ENCODE measurements around the gene CRYBG1. TPM values are rescaled to one million over a fixed set of nuclear protein-coding genes. Genes with fewer than 3 reads are reported as not detected.

The CRYBG1 gene
- total RNA-seq, 1 experiment from 2014 or later, result 5.7 TPM

GRCh38 chr6:106540432-106540831 lies 179.9 kb downstream of the CRYBG1 start:
- H3K4me2 ChIP-seq (ENCODE audit: insufficient read depth, insufficient read length, low read length), result no peak overlapping the region

More at GRCh38 chr6:106540432-106540831, 179.9 kb downstream of the CRYBG1 start:
- no peak overlapping the region for H3K56ac ChIP-seq (ENCODE audit: insufficient read length, low read depth, low read length)
- no peak overlapping the region for H2BK20ac ChIP-seq (ENCODE audit: low read depth, low read length, poor library complexity, severe bottlenecking)
- no peaks in the 10 kb centered on the region for H3K27me3 Mint-ChIP-seq (ENCODE audit: low read depth)
- no peak overlapping the region for H3K23ac ChIP-seq (ENCODE audit: insufficient read length, low read depth, low read length)
- no peak for DNase-seq
- H3K9ac ChIP-seq (ENCODE audit: extremely low read depth, insufficient read length, low read length), result no peak overlapping the region
- no peaks in the 10 kb centered on the region for H3K79me2 ChIP-seq (ENCODE audit: insufficient read depth, low read length)
- H2BK12ac ChIP-seq (ENCODE audit: insufficient read length, low read depth, low read length), result no peak overlapping the region
- H3K27ac Mint-ChIP-seq, result no peak overlapping the region
- no peak overlapping the region for H3K27ac ChIP-seq (ENCODE audit: insufficient read length, low read depth, low read length)
- no peaks in the 10 kb centered on the region for H3K27me3 ChIP-seq (ENCODE audit: insufficient read depth, low read length)
- H2AK5ac ChIP-seq (ENCODE audit: insufficient read length, low read length), result no peak overlapping the region
- H3K79me1 ChIP-seq (ENCODE audit: insufficient read depth, low read depth, low read length, poor library complexity, severe bottlenecking), result no peaks in the 10 kb centered on the region
- H3K4me3 Mint-ChIP-seq, result no peak overlapping the region
- H2BK5ac ChIP-seq (ENCODE audit: insufficient read length, low read length), result no peak overlapping the region
- no peak overlapping the region for H3K18ac ChIP-seq (ENCODE audit: insufficient read length, low read depth, low read length)
- no peak overlapping the region for H2BK15ac ChIP-seq (ENCODE audit: low read depth, low read length)
- peaks cover 5 to 8% of the 10 kb centered on the region in 2 experiments for H3K4me1 Mint-ChIP-seq
- H3K36me3 Mint-ChIP-seq (ENCODE audit: insufficient read depth in 1 of 3, low read depth in 3 of 3), result no peaks in the 10 kb centered on the region
- no peak overlapping the region for H3K4ac ChIP-seq (ENCODE audit: low read depth, low read length)
- H3K9me3 ChIP-seq (ENCODE audit: control insufficient read depth, low read depth, low read length), result no peaks in the 10 kb centered on the region
- H4K8ac ChIP-seq (replicated peaks; ENCODE audit: insufficient read length, low read depth, low read length), result no peak overlapping the region
- no peaks in the 10 kb centered on the region for H4K20me1 ChIP-seq (ENCODE audit: control insufficient read depth, insufficient read depth, insufficient read length)
- no peaks in the 10 kb centered on the region for H3K9me3 Mint-ChIP-seq
- H3K23me2 ChIP-seq (ENCODE audit: insufficient read length, low read depth, low read length, poor library complexity, severe bottlenecking), result no peaks in the 10 kb centered on the region
- no peak overlapping the region for H3K14ac ChIP-seq (ENCODE audit: insufficient read depth, low read length)
- no peaks in the 10 kb centered on the region for H3K4me1 ChIP-seq (ENCODE audit: insufficient read depth, low read length)
- H4K91ac ChIP-seq (ENCODE audit: insufficient read length, low read depth, low read length), result no peak overlapping the region
- H2BK120ac ChIP-seq (ENCODE audit: low read depth, low read length, poor library complexity, severe bottlenecking), result no peak overlapping the region
- H2AFZ ChIP-seq (ENCODE audit: low read length), result no peak overlapping the region
- no peak overlapping the region for H4K5ac ChIP-seq (ENCODE audit: insufficient read length, low read depth, low read length)
- H3T11ph ChIP-seq (ENCODE audit: low read length), result no peak overlapping the region
- TF ChIP-seq CTCF (conservative IDR thresholded peaks at IDR 0.05), result no peak
